HG03066 (cell line): ENCODE measurements around the gene ABCA6.
"Not testable (repeated sequence)": the region's sequence is repeated elsewhere in the genome, so short reads cannot be mapped to it uniquely, and the experiment has no call there.

Experiments used
- ATAC-seq: cut with Tn5 transposase; IDR thresholded peaks from one replicate; pipeline ENCODE4 v1.9.1; 2021; ENCODE audit warnings: low read depth; ENCODE audit not compliant: unreplicated experiment

Gene ABCA6, protein sequence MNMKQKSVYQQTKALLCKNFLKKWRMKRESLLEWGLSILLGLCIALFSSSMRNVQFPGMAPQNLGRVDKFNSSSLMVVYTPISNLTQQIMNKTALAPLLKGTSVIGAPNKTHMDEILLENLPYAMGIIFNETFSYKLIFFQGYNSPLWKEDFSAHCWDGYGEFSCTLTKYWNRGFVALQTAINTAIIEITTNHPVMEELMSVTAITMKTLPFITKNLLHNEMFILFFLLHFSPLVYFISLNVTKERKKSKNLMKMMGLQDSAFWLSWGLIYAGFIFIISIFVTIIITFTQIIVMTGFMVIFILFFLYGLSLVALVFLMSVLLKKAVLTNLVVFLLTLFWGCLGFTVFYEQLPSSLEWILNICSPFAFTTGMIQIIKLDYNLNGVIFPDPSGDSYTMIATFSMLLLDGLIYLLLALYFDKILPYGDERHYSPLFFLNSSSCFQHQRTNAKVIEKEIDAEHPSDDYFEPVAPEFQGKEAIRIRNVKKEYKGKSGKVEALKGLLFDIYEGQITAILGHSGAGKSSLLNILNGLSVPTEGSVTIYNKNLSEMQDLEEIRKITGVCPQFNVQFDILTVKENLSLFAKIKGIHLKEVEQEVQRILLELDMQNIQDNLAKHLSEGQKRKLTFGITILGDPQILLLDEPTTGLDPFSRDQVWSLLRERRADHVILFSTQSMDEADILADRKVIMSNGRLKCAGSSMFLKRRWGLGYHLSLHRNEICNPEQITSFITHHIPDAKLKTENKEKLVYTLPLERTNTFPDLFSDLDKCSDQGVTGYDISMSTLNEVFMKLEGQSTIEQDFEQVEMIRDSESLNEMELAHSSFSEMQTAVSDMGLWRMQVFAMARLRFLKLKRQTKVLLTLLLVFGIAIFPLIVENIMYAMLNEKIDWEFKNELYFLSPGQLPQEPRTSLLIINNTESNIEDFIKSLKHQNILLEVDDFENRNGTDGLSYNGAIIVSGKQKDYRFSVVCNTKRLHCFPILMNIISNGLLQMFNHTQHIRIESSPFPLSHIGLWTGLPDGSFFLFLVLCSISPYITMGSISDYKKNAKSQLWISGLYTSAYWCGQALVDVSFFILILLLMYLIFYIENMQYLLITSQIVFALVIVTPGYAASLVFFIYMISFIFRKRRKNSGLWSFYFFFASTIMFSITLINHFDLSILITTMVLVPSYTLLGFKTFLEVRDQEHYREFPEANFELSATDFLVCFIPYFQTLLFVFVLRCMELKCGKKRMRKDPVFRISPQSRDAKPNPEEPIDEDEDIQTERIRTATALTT (N-terminal part only)

DNA sequence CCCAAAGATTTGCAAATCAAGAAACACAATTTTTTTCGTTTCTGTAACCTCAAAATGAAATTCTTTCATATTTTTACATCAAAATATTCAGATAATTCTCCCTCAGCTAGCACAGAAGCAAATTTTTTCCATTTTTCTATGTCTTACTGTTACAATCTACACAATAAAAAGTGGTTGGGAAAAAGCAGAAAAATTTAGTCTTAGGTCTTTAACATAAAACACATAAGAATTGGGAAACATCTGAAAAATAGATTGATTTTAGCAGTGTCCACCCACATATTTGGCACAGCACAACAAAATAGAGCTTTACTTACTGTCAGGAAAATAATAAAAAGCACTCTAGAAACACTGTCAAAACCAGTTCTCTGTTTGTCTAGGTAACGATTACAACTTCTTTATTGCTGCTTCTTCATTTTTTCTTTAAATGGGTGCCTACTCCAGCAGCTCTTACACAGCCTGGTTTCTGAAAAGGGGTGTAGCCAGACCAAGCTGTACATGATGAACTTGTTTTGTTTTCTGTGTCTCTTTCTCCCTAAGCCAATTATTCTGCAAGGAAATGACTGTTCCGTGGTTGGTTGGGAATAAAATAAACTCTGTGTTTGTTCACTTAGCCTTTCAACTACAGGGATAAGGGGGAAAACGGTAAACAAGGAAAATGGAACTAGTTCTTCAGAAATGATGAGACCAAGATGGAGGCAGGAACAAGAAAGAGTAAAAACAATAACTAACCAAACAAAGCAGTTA lies at the start of gene ABCA6:
Gene ABCA6 (minus strand): TSS at position 465 of the 744 bp plus-strand sequence. CDS start 1,192 bp downstream, outside the sequence.
- no peak for ATAC-seq

DNA sequence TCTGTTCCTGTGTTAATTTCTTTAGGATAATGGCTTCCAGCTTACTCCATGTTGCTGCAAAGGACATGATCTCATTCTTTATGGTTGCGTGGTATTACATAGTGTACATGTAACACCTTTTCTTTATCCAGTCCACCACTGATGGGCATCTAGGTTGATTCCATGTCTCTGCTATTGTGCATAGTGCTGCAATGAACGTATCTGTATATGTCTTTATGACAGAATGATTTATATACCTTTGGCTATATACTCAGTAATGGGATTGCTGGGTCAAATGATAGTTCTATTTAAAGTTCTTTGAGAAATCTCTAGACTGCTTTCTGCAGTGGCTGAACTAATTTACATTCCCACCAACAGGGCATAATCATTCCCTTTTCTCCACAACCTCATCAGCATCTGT lies 47.1 kb upstream of the ABCA6 start:
- ATAC-seq, result no peak

DNA sequence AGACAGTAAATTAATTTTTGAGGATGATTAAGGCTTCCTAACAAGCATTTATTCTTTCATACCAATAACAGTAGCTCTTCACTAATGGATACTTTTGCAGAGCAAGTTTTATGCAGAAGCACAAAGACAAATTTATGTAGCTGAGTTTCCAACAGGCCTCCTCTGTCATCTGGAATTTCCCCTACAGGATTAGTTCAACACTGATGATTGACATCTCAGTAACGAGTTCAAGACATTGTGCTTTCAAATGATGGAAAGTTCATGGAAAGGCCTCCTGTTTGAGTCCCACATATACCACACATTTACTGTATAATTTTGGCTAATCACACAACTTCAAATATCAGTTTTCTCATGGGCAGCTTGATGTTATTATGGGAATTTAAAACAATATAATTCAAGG lies 46.4 kb upstream of the ABCA6 start:
- no peak for ATAC-seq

DNA sequence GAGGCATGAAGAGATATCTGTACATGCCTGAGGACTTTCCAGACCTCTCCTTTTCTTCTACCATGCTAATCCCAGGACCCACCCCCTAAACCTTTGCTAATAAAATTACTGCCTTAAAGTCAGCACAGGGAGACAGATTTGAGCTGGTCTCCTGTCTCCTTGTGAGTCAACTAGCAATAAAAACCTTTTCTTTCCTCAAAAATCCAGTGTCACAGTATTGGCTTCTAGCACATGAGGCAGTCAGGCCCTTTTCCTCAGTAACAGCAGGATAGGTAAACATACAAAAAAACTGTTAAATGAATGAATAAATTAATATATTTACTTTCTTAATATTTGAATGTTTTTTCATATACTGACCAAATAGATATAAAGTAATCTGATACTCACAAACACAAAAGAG lies 45.6 kb upstream of the ABCA6 start:
- ATAC-seq, result no peak

DNA sequence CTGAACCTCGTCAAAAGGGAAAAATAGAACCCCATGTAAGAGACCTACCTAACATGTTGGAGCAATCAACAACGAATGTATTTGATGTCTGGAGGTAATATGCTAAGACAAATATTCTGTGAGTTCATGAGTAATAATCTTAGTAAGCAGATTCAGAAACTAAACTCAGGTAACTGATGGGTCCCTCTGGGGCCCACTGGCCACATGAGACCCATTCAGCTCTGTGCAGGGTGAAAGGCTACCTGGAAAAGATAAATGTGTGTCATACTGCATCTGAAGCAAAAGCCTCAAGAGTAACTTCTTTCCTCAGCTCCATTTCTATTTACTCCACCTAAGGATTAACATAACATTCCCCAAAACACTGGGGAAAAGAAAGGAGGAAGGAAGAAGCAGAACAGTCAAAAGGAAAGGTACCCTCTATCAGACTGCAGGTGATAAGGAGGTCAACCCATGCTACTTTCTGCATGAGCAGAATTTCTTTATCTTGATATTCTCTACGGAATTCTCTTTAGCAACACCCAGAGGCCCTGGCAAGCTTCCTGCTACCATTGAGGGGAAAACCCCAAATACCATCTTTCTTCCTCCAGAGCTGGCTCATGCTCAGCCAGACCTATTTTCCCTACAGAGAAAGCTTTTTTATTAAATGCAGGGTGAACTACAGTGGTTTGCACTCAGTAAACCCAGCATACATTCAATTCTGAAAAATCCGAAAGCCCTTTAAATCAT lies 37.7 kb upstream of the ABCA6 start:
- no peak for ATAC-seq

DNA sequence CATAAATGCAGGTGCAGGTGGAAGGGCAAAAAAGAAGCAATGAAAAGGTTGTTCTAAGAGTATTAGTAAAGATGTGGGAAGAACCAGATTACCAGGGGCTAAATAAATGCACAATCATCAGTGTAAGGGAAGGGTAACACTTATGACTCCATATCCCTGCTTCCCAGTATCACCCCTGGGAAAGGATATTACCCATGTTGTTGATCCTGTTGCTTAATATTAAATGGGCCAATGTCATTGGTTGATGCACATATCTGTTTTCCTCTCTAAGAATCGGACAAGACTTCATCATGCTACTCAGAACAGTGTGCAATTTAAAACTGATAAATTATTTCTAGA lies 34.7 kb upstream of the ABCA6 start:
- no peak for ATAC-seq

DNA sequence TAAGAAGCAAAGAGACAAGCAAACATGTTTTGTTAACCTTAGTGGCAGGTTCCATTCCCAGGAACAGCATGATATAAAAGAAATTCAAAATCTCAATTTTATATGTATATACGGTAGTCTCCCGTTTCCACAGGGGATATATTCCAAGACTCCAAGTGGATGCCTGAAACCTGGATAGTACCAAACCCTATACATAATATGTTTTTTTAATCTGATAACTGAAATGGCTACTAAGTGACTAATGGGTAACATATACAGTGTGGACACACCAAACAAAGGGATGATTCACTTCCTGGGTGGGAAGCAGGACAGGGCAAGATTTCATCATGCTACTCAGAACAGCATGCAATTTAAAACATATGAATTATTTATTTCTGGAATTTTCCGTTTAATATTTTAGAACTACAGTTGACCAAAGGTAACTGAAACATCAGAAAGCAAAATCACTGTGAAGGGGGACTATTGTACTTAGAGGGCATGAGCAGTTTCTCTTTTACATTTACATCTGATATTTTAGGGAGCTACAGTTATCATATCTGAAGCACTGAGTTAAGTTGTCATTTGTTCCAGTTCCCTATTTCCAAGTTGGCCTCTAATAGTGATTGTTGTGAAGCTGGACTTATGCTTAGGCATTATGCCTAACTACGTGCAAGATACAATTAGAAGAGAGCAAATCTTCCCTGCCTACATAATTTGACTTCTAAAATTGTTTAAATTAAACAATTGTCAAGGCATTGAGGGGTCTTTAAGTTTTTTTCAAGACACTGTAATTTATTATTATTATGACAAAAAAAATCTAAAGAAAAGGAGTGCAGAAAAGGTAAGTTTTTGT lies 34.1 kb upstream of the ABCA6 start:
- no peak for ATAC-seq

DNA sequence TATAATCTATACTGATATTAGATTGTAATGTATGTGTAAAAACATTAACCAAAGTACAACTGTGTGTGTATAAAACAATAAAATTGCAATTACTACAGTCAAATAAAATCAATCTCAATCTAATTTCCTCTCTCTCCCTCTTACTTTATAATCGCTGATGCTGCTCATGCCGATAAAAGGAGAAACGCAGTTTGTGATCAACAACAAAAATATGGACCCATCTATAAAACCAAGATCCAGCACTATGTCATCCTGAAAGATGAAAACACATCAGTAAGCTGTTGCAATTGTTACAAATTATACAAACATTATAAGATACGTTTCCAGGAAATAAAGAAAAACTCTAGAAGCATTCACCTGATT lies 33.5 kb upstream of the ABCA6 start:
- no peak for ATAC-seq

DNA sequence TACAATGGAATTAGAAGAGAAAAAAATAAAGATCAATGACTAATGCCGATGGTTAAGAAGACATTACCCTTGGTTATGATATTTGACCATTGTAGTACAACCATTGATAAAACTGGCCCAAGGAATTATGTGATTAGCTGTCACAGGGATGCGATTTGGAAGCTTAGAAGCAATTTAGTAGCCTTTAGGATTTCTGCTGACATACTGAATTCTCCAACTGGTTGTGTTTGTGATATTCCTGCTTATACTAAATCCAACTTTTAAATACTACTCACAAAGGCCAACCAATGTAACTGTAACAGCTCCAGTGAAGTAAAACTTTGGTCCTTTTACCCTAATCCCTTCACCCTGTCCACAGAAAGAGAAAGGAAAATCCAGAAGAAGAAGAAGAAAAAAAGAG lies 31.4 kb upstream of the ABCA6 start:
- ATAC-seq, result no peak

DNA sequence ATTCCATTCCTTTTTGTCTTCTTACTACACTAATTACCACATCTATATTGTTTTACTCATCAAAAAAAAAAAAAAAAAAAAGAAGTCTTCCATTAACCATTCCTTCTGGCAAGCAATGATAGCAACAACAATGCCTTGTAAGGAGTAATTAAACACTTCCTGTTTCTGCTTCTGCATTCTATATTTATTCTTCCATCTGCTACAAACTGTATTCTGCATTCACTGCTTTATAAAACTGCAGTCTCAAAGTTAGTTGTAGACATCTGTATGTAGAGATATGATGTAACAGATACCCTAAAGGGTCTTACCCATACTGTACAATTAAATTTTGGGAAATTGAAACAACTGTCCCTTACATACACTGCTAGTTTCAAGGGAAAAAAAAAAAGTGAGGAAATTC lies 28.7 kb upstream of the ABCA6 start:
- no peak for ATAC-seq

DNA sequence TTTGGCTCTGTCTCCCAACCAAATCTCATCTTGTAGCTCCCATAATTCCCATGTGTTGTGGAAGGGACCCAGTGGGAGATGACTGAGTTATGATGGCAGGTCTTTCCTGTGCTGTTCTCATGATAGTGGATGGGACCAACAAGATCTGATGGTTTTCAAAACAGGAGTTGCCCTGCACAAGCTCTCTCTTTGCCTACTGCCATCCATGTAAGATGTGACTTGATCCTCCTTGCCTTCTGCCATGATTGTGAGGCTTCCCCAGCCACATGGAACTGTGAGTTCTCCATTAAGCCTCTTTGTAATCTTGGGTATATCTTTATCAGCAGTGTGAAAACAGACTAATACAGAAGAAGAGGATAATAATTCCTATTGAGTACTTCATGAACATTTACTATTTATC lies 26.9 kb upstream of the ABCA6 start:
- ATAC-seq, result not testable (repeated sequence)

DNA sequence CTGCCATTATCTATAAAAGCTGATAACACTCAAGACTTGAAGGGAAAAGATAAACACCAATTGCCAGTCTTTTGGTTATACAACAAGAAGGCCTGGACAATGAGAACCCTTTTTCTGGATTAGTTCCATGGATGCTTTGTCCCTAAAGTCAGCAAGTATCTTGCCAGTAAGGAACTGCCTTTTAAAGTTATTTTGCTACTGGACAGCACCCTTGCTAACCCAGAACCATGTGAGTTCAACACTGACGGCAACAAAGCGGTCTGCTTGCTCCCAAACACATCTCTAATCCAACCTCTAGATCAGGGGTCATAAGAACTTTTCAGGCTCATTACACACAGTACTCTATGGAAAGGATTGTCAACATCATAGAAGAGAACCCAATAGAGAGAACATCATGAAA lies 25.3 kb upstream of the ABCA6 start:
- no peak for ATAC-seq

DNA sequence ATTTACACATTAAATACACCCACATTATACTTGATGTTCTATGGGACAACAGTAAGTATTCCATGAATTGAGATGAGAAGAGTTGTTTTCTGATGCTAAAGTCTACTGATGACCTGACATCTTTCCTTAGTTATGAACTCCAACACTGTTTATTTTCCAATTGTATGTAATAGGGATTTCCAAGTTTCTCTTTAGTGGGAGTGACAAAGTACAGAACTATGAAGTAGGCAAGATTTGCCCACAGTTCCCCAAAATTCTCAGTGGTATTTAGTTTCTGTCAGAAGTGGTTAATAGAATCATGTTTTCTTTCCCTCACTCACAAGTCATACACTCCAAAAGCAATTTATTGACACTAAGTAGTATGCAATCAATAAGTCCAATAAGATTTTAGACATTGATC lies 22.5 kb upstream of the ABCA6 start:
- no peak for ATAC-seq

DNA sequence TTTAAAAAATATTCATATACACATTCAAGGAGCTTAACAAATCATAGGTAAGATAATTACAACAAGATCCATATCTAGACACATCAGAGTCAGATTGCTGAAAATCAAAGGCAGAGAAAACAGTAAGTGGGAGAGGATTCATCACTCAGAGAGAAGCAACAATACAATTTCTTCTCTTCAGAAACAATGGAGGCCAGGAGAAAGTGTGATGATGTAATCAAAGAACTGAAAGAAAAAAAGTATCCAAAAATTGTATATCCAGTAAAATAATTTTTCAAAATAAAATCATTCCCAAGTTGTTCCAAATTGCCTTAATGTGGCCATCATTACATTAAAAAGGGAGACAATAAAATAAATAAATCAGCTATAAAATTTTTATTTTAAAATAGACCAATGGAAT lies 17.7 kb upstream of the ABCA6 start:
- ATAC-seq, result no peak

DNA sequence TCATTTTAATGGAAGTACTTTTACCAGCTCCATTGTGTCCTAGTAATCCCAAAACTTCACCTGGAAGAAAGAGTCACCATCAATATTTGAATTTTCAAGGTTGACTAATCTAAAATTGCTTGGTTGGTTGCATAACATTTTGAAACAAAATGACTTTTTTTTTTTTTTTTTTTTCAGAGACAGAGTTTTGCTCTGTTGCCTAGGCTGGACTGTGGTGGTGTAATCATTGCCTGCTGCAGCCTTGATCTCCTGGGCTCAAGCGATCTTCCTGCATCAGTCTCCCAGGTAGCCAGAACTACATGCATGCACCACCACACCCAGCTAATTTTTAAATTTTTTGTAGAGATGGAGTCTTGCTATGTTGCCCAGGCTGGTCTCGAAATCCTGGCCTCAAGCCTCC lies 12.6 kb upstream of the ABCA6 start:
- no peak for ATAC-seq

DNA sequence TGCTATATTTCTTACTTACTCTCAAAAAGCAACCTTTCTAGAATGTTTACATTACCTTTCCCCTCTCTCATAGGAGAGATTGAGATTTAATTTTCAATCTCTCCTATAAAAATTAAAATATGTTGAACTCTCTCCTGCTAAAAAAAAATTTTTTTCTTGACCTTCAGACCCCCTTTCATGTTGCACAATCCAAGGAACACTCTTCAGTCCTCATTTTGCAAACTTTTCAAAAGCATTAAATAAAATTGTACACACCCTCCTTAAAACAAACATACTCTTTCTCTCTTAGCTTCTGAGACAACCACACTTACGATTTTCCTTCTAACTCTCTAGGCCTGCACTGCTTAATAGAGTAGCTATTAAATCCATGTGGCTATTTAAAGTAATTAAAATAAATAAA lies 8.6 kb upstream of the ABCA6 start:
- ATAC-seq, result no peak

DNA sequence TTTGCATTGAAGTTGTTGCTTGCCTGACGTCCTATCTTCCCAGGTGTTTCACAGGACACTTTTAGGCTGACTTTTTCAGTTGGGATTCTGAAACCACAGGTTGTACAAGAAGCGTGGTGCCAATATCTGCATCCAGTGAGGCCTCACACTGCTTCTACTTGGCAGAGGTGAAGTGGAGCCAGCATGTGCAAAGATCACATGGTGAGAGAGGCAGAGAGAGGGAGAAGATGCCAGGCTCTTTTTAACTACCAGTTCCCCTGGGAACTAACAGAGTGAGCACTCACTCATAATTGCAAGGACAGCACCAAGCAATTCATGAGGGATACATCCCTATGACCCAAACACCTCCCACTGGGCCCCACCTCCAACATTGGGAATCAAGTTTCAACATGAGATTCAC lies 5.8 kb upstream of the ABCA6 start:
- ATAC-seq, result no peak

DNA sequence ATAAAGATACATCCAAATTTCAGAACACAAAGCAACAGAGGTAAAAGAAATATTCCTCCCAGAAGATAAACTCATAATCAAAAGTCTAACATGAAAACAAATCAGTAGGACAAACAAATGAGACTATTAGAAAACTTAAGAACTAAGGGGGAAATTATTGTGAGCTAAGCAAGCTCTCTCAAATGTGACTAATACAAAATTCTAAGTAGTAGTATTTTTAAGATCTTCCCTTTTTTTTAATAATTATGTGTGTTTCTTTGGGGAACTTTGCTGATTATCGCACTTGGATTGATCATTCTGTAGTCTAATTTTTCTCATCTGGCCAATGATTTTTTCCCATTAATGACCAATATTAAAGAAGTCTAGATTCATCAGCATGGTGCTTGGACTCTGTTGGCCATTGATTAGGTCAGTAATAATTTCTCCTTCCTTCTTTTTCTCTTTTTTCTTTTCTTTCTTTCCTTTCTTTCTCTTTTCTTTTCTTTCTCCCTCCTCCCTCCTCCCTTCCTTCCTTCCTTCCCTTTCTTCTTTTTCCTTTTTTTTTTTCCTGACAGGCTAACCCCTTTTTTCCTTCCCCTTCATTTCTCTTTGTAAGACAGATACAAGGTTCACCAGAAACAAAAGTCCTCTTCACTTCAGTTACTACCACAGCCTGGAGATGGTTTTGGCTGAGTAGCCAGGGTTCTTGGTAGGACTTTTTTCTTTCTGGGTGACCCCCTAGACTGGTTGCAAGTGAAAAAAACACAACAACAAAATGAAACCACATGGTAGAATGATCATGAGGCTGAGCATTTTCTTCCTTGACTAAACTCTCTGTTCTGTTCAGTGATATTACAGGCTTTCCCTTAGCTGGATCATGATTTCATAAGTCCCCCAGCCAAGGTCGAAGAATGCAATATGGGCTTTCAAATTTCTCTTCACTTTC lies 2.9 kb upstream of the ABCA6 start:
- no peak for ATAC-seq
